Activated naive CD8-positive, alpha-beta T cell treated with anti-CD3 and anti-CD28 coated beads, Interleukin-2, amount 10 ng/mL, durations not matched to agents 7 days and 5 days (primary cell): ENCODE data around the gene NUBP1. TPM values are rescaled to one million over a fixed set of nuclear protein-coding genes. Genes with fewer than 3 reads are reported as not detected.
"Not testable (repeated sequence)": the region's sequence is repeated elsewhere in the genome, so short reads cannot be mapped to it uniquely, and the experiment has no call there.

Experiments
- ATAC-seq: fragments of 150-1000 bp; cut with Tn5 transposase; one replicate; pipeline ENCODE4 v1.10.0; 2021; ENCODE audit warnings: low read depth, moderate library complexity
- POLR2A ChIA-PET: fragments of 350-600 bp; sonication (Branson Sonifier 250); formaldehyde crosslinking; loops from one replicate; lab custom pipeline; 2021; ENCODE audit warnings: antibody characterized with exemption; lab: Charles Lee
- DNase-seq: peaks from one replicate; pipeline ENCODE4 v3.0.0; 2021
- H3K27ac Mint-ChIP-seq: one replicate; pipeline ENCODE4 v1.8.0; 2022; ENCODE audit warnings: mild to moderate bottlenecking, mixed read lengths
- H3K27me3 Mint-ChIP-seq: one replicate; pipeline ENCODE4 v1.8.0; 2022; ENCODE audit warnings: mild to moderate bottlenecking, moderate library complexity, mixed read lengths
- H3K36me3 Mint-ChIP-seq: one replicate; pipeline ENCODE4 v1.8.0; 2021; ENCODE audit warnings: mild to moderate bottlenecking, mixed read lengths
- H3K4me1 Mint-ChIP-seq: one replicate; pipeline ENCODE4 v1.8.0; 2021; ENCODE audit warnings: mixed read lengths
- H3K4me3 Mint-ChIP-seq: one replicate; pipeline ENCODE4 v1.8.0; 2022; ENCODE audit warnings: mild to moderate bottlenecking, moderate library complexity, mixed read lengths
- H3K9me3 Mint-ChIP-seq: one replicate; pipeline ENCODE4 v1.8.0; 2021; ENCODE audit warnings: mixed read lengths
- total RNA-seq, 2 experiments: library from RNA; stranded (reverse); gene quantifications; one replicate each; pipeline ENCODE4 v1.2.3, GENCODE V29; 2021

Gene NUBP1
- total RNA-seq, 2 experiments from 2014 or later = 24.5 to 24.6 TPM

DNA sequence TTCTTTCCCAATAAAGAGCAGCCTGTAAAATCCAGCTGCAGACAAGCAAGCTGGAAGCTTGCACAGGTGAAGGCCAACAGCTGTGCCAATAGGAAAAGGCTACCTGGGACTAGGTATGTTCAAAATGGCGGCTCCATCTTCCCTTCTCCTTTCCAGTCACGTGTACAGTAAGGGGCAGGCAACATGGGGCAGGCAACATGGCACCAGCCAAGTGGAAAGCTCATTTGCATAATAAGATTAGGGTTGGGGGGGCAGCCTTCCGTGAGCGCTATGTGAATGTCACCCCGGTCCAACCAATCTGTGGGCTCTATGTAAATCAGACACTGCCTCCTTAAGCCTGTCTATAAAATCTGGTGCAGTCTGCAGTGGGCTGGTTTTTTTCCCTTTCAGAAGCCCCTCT, 43.7 kb downstream of the NUBP1 start:
- ATAC-seq = no peak
- no peaks in the 10 kb centered on the region for H3K4me1 Mint-ChIP-seq
- H3K9me3 Mint-ChIP-seq = no peaks in the 10 kb centered on the region
- no peak for DNase-seq
- no peak overlapping the region for H3K4me3 Mint-ChIP-seq
- POLR2A ChIA-PET = no interaction called here
- H3K36me3 Mint-ChIP-seq = no peaks in the 10 kb centered on the region
- peaks cover 19% of the 10 kb centered on the region for H3K27me3 Mint-ChIP-seq
- H3K27ac Mint-ChIP-seq = no peak overlapping the region

DNA sequence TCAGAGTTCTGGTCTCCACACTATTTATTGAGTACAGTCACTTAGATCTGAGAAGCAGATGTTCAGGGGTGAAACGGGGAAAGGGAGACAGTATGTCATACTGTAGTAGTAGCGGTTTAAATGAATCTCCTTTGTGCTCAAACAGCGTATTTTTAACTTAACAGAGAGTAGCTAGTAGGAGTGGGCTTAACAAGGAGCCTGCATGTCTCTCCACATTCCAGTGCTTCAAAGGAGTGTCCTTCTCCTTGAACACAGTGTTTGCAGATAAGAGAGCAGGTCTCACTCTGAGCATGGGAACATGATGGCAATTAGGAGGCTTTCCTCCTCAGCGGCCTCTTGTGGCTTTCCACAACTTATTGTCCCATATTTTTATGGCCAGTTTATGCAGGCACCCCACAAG, 45.0 kb downstream of the NUBP1 start:
- ATAC-seq, H3K36me3 Mint-ChIP-seq, H3K9me3 Mint-ChIP-seq, DNase-seq, H3K27ac Mint-ChIP-seq, H3K4me3 Mint-ChIP-seq, H3K4me1 Mint-ChIP-seq, POLR2A ChIA-PET: not testable (repeated sequence)
- peaks cover 17% of the 10 kb centered on the region for H3K27me3 Mint-ChIP-seq

DNA sequence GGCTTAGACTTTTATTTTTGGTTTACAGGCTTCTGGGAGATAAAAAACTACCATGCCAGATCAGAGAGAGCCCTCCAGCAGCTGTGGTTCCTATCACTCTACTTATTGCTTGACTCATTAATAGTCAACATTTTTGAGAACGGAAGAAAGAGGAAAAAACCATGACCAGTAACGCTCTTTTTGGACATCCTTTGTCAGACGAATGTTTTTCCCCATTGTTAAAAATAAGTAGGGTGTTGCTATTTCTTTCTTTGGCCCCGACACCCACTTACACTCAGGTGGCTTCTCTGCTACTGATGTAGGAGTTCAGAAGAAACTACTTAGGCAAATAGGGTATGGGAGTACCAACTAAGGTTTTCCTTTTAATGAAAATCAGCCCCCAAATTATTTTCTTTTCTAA, 47.4 kb downstream of the NUBP1 start:
- peaks cover 8% of the 10 kb centered on the region for H3K27me3 Mint-ChIP-seq
- no peaks in the 10 kb centered on the region for H3K4me1 Mint-ChIP-seq
- H3K4me3 Mint-ChIP-seq = no peak overlapping the region
- H3K27ac Mint-ChIP-seq = no peak overlapping the region
- ATAC-seq (no peak), DNase-seq (no peak)
- no peaks in the 10 kb centered on the region for H3K9me3 Mint-ChIP-seq
- POLR2A ChIA-PET = no interaction called here
- H3K36me3 Mint-ChIP-seq = no peaks in the 10 kb centered on the region

DNA sequence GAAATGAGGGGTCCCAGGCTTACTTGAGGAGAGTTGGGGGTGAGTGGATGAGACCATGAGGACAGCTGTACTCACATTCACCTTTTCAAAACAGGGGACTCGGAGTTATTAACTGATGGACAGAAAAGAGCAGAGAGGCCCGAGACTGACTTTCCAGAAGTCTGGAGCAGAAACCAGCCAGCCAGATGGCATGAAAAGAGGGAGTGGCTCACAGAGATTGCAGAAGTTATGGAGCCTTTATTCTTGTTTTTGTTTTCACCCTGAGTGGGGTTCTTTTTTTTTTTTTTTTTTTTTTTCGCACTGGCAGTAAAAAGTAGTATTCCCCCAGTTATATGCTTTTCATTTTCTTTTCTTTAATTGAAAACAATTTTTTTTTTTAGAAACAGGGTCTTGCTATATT, 56.1 kb downstream of the NUBP1 start:
- DNase-seq = no peak
- POLR2A ChIA-PET = no interaction called here
- Mint-ChIP-seq H3K27me3 (peaks cover 2% of the 10 kb centered on the region), H3K4me1 (no peaks in the 10 kb centered on the region), H3K4me3 (no peak overlapping the region), H3K9me3 (no peaks in the 10 kb centered on the region), H3K36me3 (no peaks in the 10 kb centered on the region), H3K27ac (no peak overlapping the region)
- no peak for ATAC-seq

DNA sequence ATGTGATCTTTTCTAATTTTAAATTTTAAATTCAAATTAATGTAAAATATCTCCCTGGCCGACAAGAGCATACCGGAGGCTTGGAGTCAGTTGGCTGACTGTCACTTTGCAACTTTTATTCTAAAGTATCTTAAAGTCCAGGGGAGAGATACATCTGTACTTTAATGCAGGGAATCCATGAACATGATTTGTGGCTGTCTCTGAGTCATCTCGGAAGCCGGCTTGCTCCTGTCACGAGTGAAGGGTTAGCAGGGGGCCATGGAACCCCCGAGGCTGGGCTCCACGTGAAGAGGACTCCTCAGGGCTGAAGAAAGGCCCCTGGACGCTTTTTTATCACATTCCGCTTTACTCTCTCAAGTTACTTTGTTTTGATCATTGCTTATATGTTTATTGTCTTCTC, 61.7 kb downstream of the NUBP1 start:
- Mint-ChIP-seq H3K27me3 (peaks cover 8% of the 10 kb centered on the region), H3K36me3 (no peaks in the 10 kb centered on the region), H3K4me1 (peaks cover 2% of the 10 kb centered on the region), H3K4me3 (no peak overlapping the region), H3K27ac (no peak overlapping the region), H3K9me3 (no peaks in the 10 kb centered on the region)
- no peak for ATAC-seq
- no peak for DNase-seq
- POLR2A ChIA-PET = no interaction called here

DNA sequence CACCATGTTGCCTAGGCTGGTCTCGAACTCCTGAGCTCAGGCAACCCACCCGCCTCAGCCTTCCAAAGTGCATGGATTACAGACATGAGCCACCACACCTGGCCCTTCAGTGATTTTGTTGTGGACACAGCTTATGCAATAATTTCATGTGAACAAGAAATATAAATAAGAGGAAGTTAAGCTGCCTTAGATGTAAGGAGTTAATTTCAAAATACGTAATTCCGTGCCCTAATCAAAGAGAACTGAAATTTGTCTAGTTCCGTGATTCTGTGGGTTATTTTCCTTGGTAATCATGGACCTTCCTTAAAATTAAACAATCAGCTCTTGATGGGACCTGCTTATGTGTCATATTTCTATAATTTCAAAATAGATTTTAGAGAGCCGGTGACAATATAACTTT, 63.1 kb downstream of the NUBP1 start:
- no peaks in the 10 kb centered on the region for H3K9me3 Mint-ChIP-seq
- no peak for DNase-seq
- H3K27me3 Mint-ChIP-seq = peaks cover 8% of the 10 kb centered on the region
- no peak for ATAC-seq
- peaks cover 2% of the 10 kb centered on the region for H3K4me1 Mint-ChIP-seq
- no peaks in the 10 kb centered on the region for H3K36me3 Mint-ChIP-seq
- no peak overlapping the region for H3K27ac Mint-ChIP-seq
- POLR2A ChIA-PET = no interaction called here
- H3K4me3 Mint-ChIP-seq = no peak overlapping the region

DNA sequence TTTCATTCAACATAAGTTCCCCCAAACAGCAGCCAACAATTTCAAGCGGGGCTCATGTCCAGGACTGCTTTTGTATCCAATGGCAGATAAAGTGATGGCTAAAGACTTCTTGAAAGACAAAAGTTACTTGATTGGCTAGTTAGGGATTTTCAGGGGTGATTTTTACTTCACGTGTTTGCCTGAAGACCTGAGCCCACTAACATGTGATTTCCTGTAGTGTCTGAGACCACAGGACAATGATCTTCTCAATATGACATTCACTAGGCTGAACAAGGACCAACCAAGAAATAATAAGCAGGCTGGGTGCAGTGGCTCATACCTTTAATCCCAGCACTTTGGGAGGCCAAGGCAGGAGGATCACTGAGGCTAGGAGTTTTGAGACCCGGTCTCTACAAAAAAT, 64.6 kb downstream of the NUBP1 start:
- H3K36me3 Mint-ChIP-seq = no peaks in the 10 kb centered on the region
- no peak overlapping the region for H3K27ac Mint-ChIP-seq
- peaks cover 8% of the 10 kb centered on the region for H3K27me3 Mint-ChIP-seq
- H3K4me1 Mint-ChIP-seq = peaks cover 2% of the 10 kb centered on the region
- no peaks in the 10 kb centered on the region for H3K9me3 Mint-ChIP-seq
- DNase-seq (no peak), ATAC-seq (no peak)
- no peak overlapping the region for H3K4me3 Mint-ChIP-seq
- POLR2A ChIA-PET = no interaction called here

DNA sequence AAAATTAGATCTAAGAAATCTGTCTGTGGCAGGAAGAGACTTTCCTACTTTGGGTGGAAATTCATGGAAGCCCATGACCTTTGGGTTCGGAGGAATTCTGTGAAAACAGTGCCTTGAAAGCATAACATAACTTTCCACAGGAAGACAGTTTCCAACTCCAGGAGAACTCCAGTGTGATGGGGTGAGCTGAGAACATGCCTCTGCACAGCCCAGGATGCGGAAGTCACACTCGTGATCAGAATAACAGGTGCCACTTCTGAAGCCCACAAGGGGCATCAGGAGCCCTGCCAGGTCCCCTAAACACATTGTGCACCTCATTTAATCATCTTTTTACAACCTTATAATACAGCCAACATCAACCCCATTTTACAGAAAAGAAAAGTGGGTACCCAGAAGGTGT, 65.2 kb downstream of the NUBP1 start:
- Mint-ChIP-seq H3K9me3 (no peaks in the 10 kb centered on the region), H3K4me3 (no peak overlapping the region), H3K27ac (no peak overlapping the region), H3K27me3 (peaks cover 8% of the 10 kb centered on the region), H3K36me3 (no peaks in the 10 kb centered on the region), H3K4me1 (peaks cover 2% of the 10 kb centered on the region)
- ATAC-seq (no peak), DNase-seq (no peak)
- POLR2A ChIA-PET = no interaction called here

DNA sequence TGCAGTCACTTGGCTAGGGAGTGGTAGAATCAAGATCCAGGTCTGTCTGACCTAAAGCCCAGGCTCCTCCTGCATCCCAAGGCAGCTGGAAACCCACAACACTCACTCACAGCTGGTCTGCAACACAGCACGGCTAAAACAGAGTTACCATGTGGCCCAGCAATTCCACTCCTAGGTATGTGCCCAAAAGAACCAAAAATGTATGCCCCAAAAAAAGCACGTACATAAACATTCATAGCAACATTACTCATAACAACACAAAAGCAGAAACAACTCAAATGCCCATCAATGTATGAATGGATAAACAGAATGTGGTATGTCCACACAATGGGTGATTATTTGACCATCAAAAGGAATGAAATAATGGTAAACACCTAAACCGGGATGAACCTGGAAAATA, 66.1 kb downstream of the NUBP1 start:
- Mint-ChIP-seq H3K27me3 (peaks cover 8% of the 10 kb centered on the region), H3K4me1 (peaks cover 2% of the 10 kb centered on the region), H3K27ac (no peak overlapping the region), H3K36me3 (no peaks in the 10 kb centered on the region), H3K9me3 (no peaks in the 10 kb centered on the region), H3K4me3 (no peak overlapping the region)
- DNase-seq (no peak), ATAC-seq (no peak)
- POLR2A ChIA-PET = interaction anchor here (0.6 kb wide), 1 partner anchor 1272 kb away, joined by 5 read pairs; no protein-coding TSS in a partner anchor

DNA sequence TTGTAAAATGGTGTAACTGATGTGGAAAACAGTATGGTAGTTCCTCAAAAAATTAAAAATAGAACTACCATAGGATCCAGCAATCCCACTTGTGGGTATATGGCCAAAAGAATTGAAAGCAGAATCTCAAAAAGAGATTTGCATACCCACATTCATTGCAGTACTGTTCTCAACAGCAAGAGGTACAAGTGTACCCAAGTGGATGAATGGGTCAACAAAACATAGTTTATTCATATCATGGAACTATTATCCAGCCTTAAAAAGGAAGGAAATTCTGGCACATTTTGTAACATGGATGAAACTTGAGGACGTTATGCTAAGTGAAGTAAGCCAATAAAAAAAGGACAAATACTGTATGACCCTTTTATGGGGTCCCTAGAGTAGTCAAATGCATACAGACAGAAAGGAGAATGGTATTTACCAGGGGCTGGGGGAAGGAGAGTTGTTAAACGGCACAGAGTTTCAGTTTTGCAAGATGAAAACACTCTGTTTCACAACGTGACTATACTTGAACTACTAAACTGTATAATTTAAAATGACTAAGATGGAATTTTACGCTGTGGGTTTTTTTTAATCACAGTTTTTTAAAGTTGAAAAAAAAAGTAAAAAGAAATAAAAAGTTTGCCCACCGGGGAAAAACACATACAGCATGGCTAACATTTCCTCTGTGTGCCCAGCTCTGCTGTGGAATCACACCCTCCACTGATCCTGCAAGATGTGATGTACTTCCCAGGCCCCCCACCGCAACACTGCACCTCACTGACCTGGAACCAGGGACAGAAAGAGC, 68.9 kb downstream of the NUBP1 start:
- DNase-seq = no peak

DNA sequence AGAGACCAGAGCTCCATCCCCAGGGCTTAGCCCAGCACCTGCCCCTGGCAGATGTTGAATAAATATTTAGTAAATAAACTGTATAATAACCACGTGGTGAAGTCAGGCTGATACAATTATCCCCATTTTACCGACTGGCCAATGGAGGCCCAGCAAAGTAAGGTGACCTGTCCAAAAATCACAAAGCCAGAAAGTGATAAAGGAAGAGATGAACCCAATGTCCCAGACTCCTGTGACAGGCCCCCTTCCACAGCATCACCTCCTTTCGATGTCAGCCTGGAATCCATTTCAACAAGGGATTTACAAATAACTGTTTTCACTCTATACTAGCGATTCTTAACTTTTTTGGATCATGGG, 69.4 kb downstream of the NUBP1 start:
- H3K4me1 Mint-ChIP-seq = peaks cover 2% of the 10 kb centered on the region
- H3K27ac Mint-ChIP-seq = no peak overlapping the region
- H3K4me3 Mint-ChIP-seq = no peak overlapping the region
- ATAC-seq (no peak), DNase-seq (no peak)
- H3K9me3 Mint-ChIP-seq = no peaks in the 10 kb centered on the region
- POLR2A ChIA-PET = no interaction called here
- peaks cover 8% of the 10 kb centered on the region for H3K27me3 Mint-ChIP-seq
- no peaks in the 10 kb centered on the region for H3K36me3 Mint-ChIP-seq

More for the DNA sequence above, 68.9 kb downstream of the NUBP1 start:
- Mint-ChIP-seq H3K4me1 (peaks cover 2% of the 10 kb centered on the region), H3K27me3 (peaks cover 3% of the 10 kb centered on the region), H3K9me3 (no peaks in the 10 kb centered on the region), H3K27ac (no peak overlapping the region), H3K36me3 (no peaks in the 10 kb centered on the region), H3K4me3 (no peak overlapping the region)
- ATAC-seq = no peak
- POLR2A ChIA-PET = no interaction called here

DNA sequence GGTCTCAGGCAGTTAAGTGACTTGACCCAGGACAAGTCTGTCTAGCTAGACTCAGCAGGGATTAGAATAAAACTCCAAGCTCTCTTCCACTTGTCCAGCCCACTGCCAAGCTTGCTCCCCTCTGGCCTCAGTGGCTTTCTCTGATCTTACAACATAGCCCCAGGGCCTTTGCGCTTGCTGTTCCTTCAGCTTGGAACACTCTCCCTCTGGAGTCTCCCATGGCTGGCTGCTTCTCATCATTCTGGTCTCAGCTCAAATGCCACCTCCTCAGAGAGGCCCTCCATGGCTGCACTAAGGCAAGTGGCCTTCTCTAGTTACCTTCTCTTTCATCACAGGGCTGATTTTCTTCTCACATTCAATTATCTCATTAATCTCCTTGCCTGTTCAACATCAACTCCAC, 73.9 kb downstream of the NUBP1 start:
- H3K4me1 Mint-ChIP-seq = no peaks in the 10 kb centered on the region
- no peak overlapping the region for H3K4me3 Mint-ChIP-seq
- H3K27ac Mint-ChIP-seq = no peak overlapping the region
- H3K27me3 Mint-ChIP-seq = peaks cover 11% of the 10 kb centered on the region
- POLR2A ChIA-PET = no interaction called here
- no peaks in the 10 kb centered on the region for H3K36me3 Mint-ChIP-seq
- no peak for DNase-seq
- no peak for ATAC-seq
- no peaks in the 10 kb centered on the region for H3K9me3 Mint-ChIP-seq

DNA sequence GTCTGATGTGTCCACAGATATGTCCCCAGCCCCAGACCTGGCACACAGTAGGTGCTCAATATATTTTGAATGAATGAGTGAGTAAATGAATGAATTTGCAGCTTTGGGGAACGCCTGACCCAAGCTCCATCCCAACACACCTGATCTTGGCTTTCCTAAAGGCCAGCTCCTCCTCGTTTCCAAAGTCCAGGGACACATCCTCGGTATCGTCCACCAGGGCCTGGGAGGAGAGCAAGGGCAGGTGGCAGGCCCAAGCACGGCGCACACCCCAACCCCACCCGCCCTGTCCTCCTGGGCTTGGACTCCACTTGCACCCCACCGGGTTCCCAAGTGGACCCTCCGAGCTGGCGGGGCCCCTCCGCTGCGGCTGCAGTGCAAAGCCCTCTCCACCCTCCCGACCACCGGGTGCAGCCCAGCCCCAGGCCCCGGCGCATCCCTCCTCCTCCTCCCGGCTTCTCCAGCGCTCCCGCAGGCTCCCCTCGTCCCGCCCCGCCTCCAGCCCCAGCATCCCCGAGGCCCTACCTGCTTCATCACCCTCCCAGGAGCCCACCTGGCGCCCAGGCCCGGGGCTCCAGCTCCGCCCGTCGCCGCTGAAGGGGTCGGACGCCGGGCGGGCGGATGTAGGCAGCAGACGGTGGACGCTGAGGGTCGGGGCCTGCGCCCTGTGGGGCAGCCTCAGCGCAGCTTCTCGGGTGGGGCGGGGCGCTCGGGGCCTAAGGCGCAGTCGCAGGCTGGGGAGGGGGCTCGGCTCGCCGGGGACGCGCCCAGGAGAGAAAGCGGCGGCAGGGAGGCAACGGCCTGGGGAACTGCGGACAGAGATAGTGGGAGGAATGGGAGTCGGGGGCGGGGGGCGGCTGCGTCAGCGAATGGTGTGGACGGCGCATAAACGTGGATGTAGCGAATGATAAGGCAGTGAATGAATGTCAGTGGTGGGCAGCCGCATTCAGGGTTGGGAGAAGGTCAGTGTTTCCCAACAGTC, 74.6 kb downstream of the NUBP1 start, which contains the start of gene TVP23A:
Gene TVP23A, minus strand, starts transcription at position 832 of the 979 bp plus-strand sequence. Its CDS starts 301 bp downstream, at position 531.
- Mint-ChIP-seq H3K27ac (no peak within 1 kb of the TSS), H3K9me3 (no peaks in the 10 kb centered on the region), H3K36me3 (no peaks in the 10 kb centered on the region), H3K4me1 (no peaks in the 10 kb centered on the region), H3K4me3 (no peak within 1 kb of the TSS), H3K27me3 (peaks cover 11% of the 10 kb centered on the region)
- ATAC-seq = no peak
- no peak for DNase-seq
- POLR2A ChIA-PET = interaction anchor here (1.1 kb wide), 1 partner anchor 52 kb away, joined by 3 read pairs; no protein-coding TSS in a partner anchor
